H9 (cell line): Measurements from ENCODE around the gene ERICH6. TPM values are rescaled to one million over a fixed set of nuclear protein-coding genes. Genes with fewer than 3 reads are reported as not detected.

Experiments
- DNase-seq: peaks from one replicate; pipeline ENCODE4 v3.0.0-alpha.2; 2017
- H2AFZ ChIP-seq: one replicate; pipeline ENCODE4 v1.6.1; 2013; ENCODE audit warnings: mild to moderate bottlenecking, low read length, control low read depth, moderate library complexity
- H2AK5ac ChIP-seq: 2 replicates; pipeline ENCODE4 v1.6.1; 2013; ENCODE audit warnings: low read length, control low read depth, mixed read lengths; ENCODE audit not compliant: insufficient read length
- H2BK120ac ChIP-seq: one replicate; pipeline ENCODE4 v1.6.1; 2013; ENCODE audit warnings: low read depth, mild to moderate bottlenecking, low read length, control low read depth, inconsistent platforms; ENCODE audit not compliant: poor library complexity, severe bottlenecking
- H2BK12ac ChIP-seq: 2 replicates; pipeline ENCODE4 v1.6.1; 2013; ENCODE audit warnings: low read length, control low read depth, mixed read lengths, low read depth; ENCODE audit not compliant: insufficient read length
- H2BK15ac ChIP-seq: 2 replicates; pipeline ENCODE4 v1.6.1; 2013; ENCODE audit warnings: low read depth, low read length, control low read depth
- H2BK20ac ChIP-seq: one replicate; pipeline ENCODE4 v1.6.1; 2013; ENCODE audit warnings: low read depth, mild to moderate bottlenecking, low read length, control low read depth, inconsistent platforms; ENCODE audit not compliant: poor library complexity, severe bottlenecking
- H2BK5ac ChIP-seq: 2 replicates; pipeline ENCODE4 v1.6.1; 2013; ENCODE audit warnings: low read length, control low read depth, mixed read lengths; ENCODE audit not compliant: insufficient read length
- H3K14ac ChIP-seq: 2 replicates; pipeline ENCODE4 v1.6.1; 2013; ENCODE audit warnings: low read length, control low read depth; ENCODE audit not compliant: insufficient read depth
- H3K18ac ChIP-seq: 2 replicates; pipeline ENCODE4 v1.6.1; 2013; ENCODE audit warnings: low read depth, mild to moderate bottlenecking, mixed read lengths, low read length, control low read depth; ENCODE audit not compliant: insufficient read length
- H3K23ac ChIP-seq: 2 replicates; pipeline ENCODE4 v1.6.1; 2013; ENCODE audit warnings: low read length, control low read depth, mixed read lengths, low read depth; ENCODE audit not compliant: insufficient read length
- H3K23me2 ChIP-seq: 2 replicates; pipeline ENCODE4 v1.6.1; 2013; ENCODE audit warnings: low read depth, mild to moderate bottlenecking, mixed read lengths, low read length, control low read depth; ENCODE audit not compliant: insufficient read length, poor library complexity, severe bottlenecking
- H3K27ac ChIP-seq: 2 replicates; pipeline ENCODE4 v1.5.1; 2013; ENCODE audit warnings: low read length, control low read depth, mixed read lengths, low read depth; ENCODE audit not compliant: insufficient read length
- H3K27me3 ChIP-seq: 2 replicates; pipeline ENCODE4 v1.6.1; 2013; ENCODE audit warnings: low read length, control low read depth, inconsistent platforms; ENCODE audit not compliant: insufficient read depth
- H3K4ac ChIP-seq: 2 replicates; pipeline ENCODE4 v1.6.1; 2013; ENCODE audit warnings: low read depth, mild to moderate bottlenecking, control low read depth, inconsistent platforms, low read length, moderate library complexity
- H3K4me1 ChIP-seq: 2 replicates; pipeline ENCODE4 v1.6.1; 2013; ENCODE audit warnings: low read length, control low read depth, inconsistent platforms; ENCODE audit not compliant: insufficient read depth
- H3K4me2 ChIP-seq: 2 replicates; pipeline ENCODE4 v1.6.1; 2013; ENCODE audit warnings: low read length, control low read depth, mixed read lengths; ENCODE audit not compliant: insufficient read length, insufficient read depth
- H3K56ac ChIP-seq: 2 replicates; pipeline ENCODE4 v1.6.1; 2013; ENCODE audit warnings: low read depth, mild to moderate bottlenecking, mixed read lengths, low read length, control low read depth; ENCODE audit not compliant: insufficient read length
- H3K79me1 ChIP-seq: 2 replicates; pipeline ENCODE4 v1.6.1; 2013; ENCODE audit warnings: low read depth, mild to moderate bottlenecking, moderate library complexity, low read length, control low read depth, inconsistent platforms; ENCODE audit not compliant: insufficient read depth, poor library complexity, severe bottlenecking
- H3K79me2 ChIP-seq: 2 replicates; pipeline ENCODE4 v1.6.1; 2013; ENCODE audit warnings: low read length, control low read depth, inconsistent platforms; ENCODE audit not compliant: insufficient read depth
- H3K9ac ChIP-seq: 2 replicates; pipeline ENCODE4 v1.6.1; 2013; ENCODE audit warnings: low read length, control low read depth, mixed read lengths; ENCODE audit not compliant: insufficient read length; ENCODE audit errors: extremely low read depth
- H3K9me3 ChIP-seq: one replicate; pipeline ENCODE4 v1.6.1; 2013; ENCODE audit warnings: low read depth, low read length, inconsistent platforms; ENCODE audit not compliant: control insufficient read depth
- H3T11ph ChIP-seq: one replicate; pipeline ENCODE4 v1.6.1; 2013; ENCODE audit warnings: mild to moderate bottlenecking, low read length, control low read depth, inconsistent platforms
- H4K20me1 ChIP-seq: one replicate; pipeline ENCODE4 v1.6.1; 2013; ENCODE audit not compliant: control insufficient read depth, insufficient read length, insufficient read depth
- H4K5ac ChIP-seq: 2 replicates; pipeline ENCODE4 v1.6.1; 2013; ENCODE audit warnings: low read depth, mild to moderate bottlenecking, mixed read lengths, low read length, control low read depth; ENCODE audit not compliant: insufficient read length
- H4K8ac ChIP-seq: replicated peaks from 2 replicates; pipeline ENCODE4 v1.6.1; 2013; ENCODE audit warnings: low read length, control low read depth, mixed read lengths, low read depth; ENCODE audit not compliant: insufficient read length
- H4K91ac ChIP-seq: 2 replicates; pipeline ENCODE4 v1.6.1; 2013; ENCODE audit warnings: low read depth, mild to moderate bottlenecking, moderate library complexity, mixed read lengths, low read length, control low read depth; ENCODE audit not compliant: insufficient read length
- H3K27ac Mint-ChIP-seq, 3 experiments: 2 replicates in 2 of 3; 3 replicates in 1 of 3; pipeline ENCODE4 v1.8.0; 2020 to 2021; ENCODE audit warnings: mixed read lengths in 3 of 3, mild to moderate bottlenecking in 1 of 3, moderate library complexity in 1 of 3
- H3K27me3 Mint-ChIP-seq: 2 replicates; pipeline ENCODE4 v1.8.0; 2021; ENCODE audit warnings: low read depth, mild to moderate bottlenecking, moderate library complexity, mixed read lengths
- H3K36me3 Mint-ChIP-seq, 3 experiments: 2 replicates in 2 of 3; 3 replicates in 1 of 3; pipeline ENCODE4 v1.8.0; 2020 to 2021; ENCODE audit warnings: low read depth in 3 of 3, mixed read lengths in 3 of 3; ENCODE audit not compliant: insufficient read depth in 1 of 3
- H3K4me1 Mint-ChIP-seq, 2 experiments: 2 replicates each; pipeline ENCODE4 v1.8.0; 2020; ENCODE audit warnings: mixed read lengths in 2 of 2
- H3K4me3 Mint-ChIP-seq, 2 experiments: 2 replicates in 1 of 2; 3 replicates in 1 of 2; pipeline ENCODE4 v1.8.0; 2020 to 2021; ENCODE audit warnings: mild to moderate bottlenecking in 2 of 2, mixed read lengths in 2 of 2, moderate library complexity in 1 of 2
- H3K9me3 Mint-ChIP-seq, 2 experiments: 2 replicates in 1 of 2; 3 replicates in 1 of 2; pipeline ENCODE4 v1.8.0; 2020; ENCODE audit warnings: mild to moderate bottlenecking in 2 of 2, mixed read lengths in 2 of 2, moderate library complexity in 1 of 2
- CTCF ChIP-seq: fragments of 200-600 bp; sonication (generic); conservative IDR thresholded peaks from 3 replicates; pipeline ENCODE4 v1.8.0; 2021; ENCODE audit warnings: antibody characterized with exemption, mild to moderate bottlenecking
- WGBS: extraction: QIAGEN DNeasy Blood & Tissue Kit; methylation state at CpG from one replicate; pipeline ENCODE4 v1.1.7; 2013; ENCODE audit warnings: missing lambda C conversion rate, low lambda C conversion rate, mixed read lengths; ENCODE audit not compliant: insufficient read length; ENCODE audit errors: extremely low coverage; 5-methylcytosine and 5-hydroxymethylcytosine counted together
- total RNA-seq: library from RNA; stranded (reverse); gene quantifications from 2 replicates; pipeline ENCODE4 v1.2.1, GENCODE V29; 2021

The ERICH6 gene
- total RNA-seq, 1 experiment from 2014 or later = not detected

DNA sequence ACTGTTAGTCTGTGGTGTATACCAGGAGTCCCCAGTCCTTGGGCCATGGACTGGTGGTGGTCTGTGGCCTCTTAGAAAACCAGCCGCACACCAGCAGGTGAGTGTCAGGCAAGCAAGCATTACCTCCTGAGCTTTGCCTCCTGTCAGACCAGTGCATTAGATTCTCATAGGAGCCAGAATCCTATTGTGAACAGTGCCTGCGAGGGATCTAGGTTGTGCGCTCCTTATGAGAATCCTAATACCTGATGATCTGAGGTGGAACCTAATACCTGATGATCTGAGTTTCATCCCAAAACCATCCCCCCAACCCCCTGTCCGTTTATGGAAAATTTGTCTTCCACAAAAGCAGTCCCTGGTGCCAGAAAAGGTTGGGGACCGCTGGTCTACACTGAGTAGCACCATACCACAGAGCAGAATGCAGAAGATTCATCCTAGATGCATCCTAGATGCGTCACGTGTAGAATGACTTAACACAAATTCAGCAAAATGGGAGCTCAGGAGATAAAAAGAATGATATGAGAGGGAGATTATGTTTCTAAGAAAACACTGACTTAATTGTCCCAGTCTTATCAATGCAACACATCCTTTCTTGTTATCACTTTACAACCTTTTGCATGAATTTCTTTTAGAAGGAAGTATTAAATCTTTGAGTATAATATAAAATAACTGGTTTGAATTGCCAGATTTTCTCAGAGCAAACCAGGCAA, 72.1 kb downstream of the ERICH6 start:
- no peaks in the 10 kb centered on the region for H3K79me1 ChIP-seq
- no peak overlapping the region for H3K27ac ChIP-seq
- no peaks in the 10 kb centered on the region for H3K27me3 Mint-ChIP-seq
- H2BK120ac ChIP-seq = no peak overlapping the region
- H4K8ac ChIP-seq = no peak overlapping the region
- no peak overlapping the region for H3T11ph ChIP-seq
- WGBS = no CpG with 5 or more reads among the region's 7 CpGs
- H2AFZ ChIP-seq = no peak overlapping the region
- H3K23ac ChIP-seq = no peak overlapping the region
- no peaks in the 10 kb centered on the region for H4K20me1 ChIP-seq
- no peak overlapping the region for H3K4me2 ChIP-seq
- H2BK12ac ChIP-seq = no peak overlapping the region
- H2BK5ac ChIP-seq = no peak overlapping the region
- peak overlapping the region in 1 of 3 experiments; percentile 70; a peak in 2 of 7 replicates for H3K27ac Mint-ChIP-seq
- peaks cover 13 to 14% of the 10 kb centered on the region in 2 experiments for H3K4me1 Mint-ChIP-seq
- H4K5ac ChIP-seq = no peak overlapping the region
- no peaks in the 10 kb centered on the region for H3K79me2 ChIP-seq
- H3K27me3 ChIP-seq = no peaks in the 10 kb centered on the region
- H3K18ac ChIP-seq = no peak overlapping the region
- H3K9ac ChIP-seq = no peak overlapping the region
- no peak overlapping the region for H3K56ac ChIP-seq
- no peaks in the 10 kb centered on the region for H3K9me3 Mint-ChIP-seq
- peaks cover 6 to 25% (median 17%) of the 10 kb centered on the region in 3 experiments for H3K36me3 Mint-ChIP-seq
- no peak overlapping the region for H2AK5ac ChIP-seq
- no peaks in the 10 kb centered on the region for H3K23me2 ChIP-seq
- H3K14ac ChIP-seq = no peak overlapping the region
- H4K91ac ChIP-seq = no peak overlapping the region
- no peak for DNase-seq
- H2BK20ac ChIP-seq = no peak overlapping the region
- H3K4me1 ChIP-seq = no peaks in the 10 kb centered on the region; the same call in 1 of the 2 replicates
- no peaks in the 10 kb centered on the region for H3K9me3 ChIP-seq
- H3K4me3 Mint-ChIP-seq = no peak overlapping the region
- TF ChIP-seq CTCF = no peak
- no peak overlapping the region for H3K4ac ChIP-seq
- no peak overlapping the region for H2BK15ac ChIP-seq
